MCF 10A (cell line): ENCODE measurements around the gene C17orf100. TPM values are rescaled to one million over a fixed set of nuclear protein-coding genes. Genes with fewer than 3 reads are reported as not detected.
A peak's percentile ranks its signal among the peaks of the same experiment; 100 is the strongest.

Experiments
- BruUV-seq: library from RNA; stranded (reverse); fragments of 400-500 nt; replicated peaks from 2 replicates; lab custom pipeline; 2021; lab: Mats Ljungman, UMichigan
- CTCF ChIA-PET: fragments of 300-600 bp; sonication (Branson Sonifier 250); formaldehyde crosslinking; extraction: SDS; loops from one replicate; lab custom pipeline; 2021; ENCODE audit warnings: antibody characterized with exemption, inconsistent platforms; lab: Yijun Ruan, JAX
- POLR2A ChIA-PET: fragments of 300-600, 350-650 bp; sonication (Branson Sonifier 250); formaldehyde crosslinking; extraction: SDS; loops from one replicate; lab custom pipeline; 2020; ENCODE audit warnings: antibody characterized with exemption, inconsistent platforms; lab: Yijun Ruan, JAX
- DNase-seq: peaks from one replicate; pipeline ENCODE4 v3.0.0-alpha.2; 2018; ENCODE audit not compliant: unreplicated experiment
- H3K27ac Mint-ChIP-seq: one replicate; pipeline ENCODE4 v1.8.0; 2022; ENCODE audit warnings: mild to moderate bottlenecking, low read depth, mixed read lengths; ENCODE audit not compliant: unreplicated experiment
- H3K27me3 Mint-ChIP-seq: one replicate; pipeline ENCODE4 v1.8.0; 2022; ENCODE audit warnings: mixed read lengths; ENCODE audit not compliant: insufficient read depth, unreplicated experiment
- H3K36me3 Mint-ChIP-seq: one replicate; pipeline ENCODE4 v1.8.0; 2022; ENCODE audit warnings: mild to moderate bottlenecking, moderate library complexity, mixed read lengths; ENCODE audit not compliant: insufficient read depth, unreplicated experiment
- H3K4me1 Mint-ChIP-seq: one replicate; pipeline ENCODE4 v1.8.0; 2022; ENCODE audit warnings: mixed read lengths; ENCODE audit not compliant: insufficient read depth, unreplicated experiment
- H3K4me3 Mint-ChIP-seq: one replicate; pipeline ENCODE4 v1.8.0; 2022; ENCODE audit warnings: mild to moderate bottlenecking, moderate library complexity, mixed read lengths; ENCODE audit not compliant: unreplicated experiment
- H3K9me3 Mint-ChIP-seq: one replicate; pipeline ENCODE4 v1.8.0; 2022; ENCODE audit warnings: mixed read lengths; ENCODE audit not compliant: unreplicated experiment
- intact Hi-C: fragments of 100-400 bp; cut with micrococcal nuclease; formaldehyde crosslinking; loops from 2 replicates; pipeline ENCODE4 v1.14.1; 2022
- microRNA-seq: library from miRNA; unstranded; fragments of <30 nt; microRNA quantifications from one replicate; pipeline ENCODE4 v1.2.0, GENCODE V29; 2022
- total RNA-seq: library from RNA; stranded (reverse); gene quantifications from 2 replicates; pipeline ENCODE4 v1.2.3, GENCODE V29; 2022
- TF ChIP-seq, protein P1 (sequence below): fragments of 200-600 bp; IDR thresholded peaks from one replicate; pipeline ENCODE4 v1.8.0; 2022; ENCODE audit warnings: antibody characterized with exemption, mild to moderate bottlenecking; ENCODE audit not compliant: unreplicated experiment

Gene C17orf100
- total RNA-seq, 1 experiment from 2014 or later: 1.4 TPM

DNA sequence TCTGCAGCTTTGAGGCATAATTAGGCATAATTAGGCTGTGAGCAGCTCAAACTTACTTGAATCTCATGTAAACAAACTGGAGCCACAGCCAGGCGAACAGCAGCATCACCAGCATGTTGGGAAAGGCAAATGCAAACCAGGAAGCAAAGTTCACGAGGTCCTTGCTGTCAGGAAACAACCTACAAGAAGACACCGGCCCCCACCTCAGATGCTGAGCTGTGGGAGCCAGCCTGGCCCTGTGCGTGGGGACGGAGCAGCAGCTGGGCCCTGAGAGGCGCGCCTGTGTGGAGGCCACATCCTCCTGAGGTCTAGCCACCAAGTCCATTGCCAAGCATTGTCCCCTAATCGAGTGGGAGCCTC is 49.4 kb downstream of the C17orf100 start:
- Mint-ChIP-seq H3K36me3 (peaks cover 10% of the 10 kb centered on the region), H3K27ac (no peak overlapping the region), H3K27me3 (no peaks in the 10 kb centered on the region), H3K9me3 (no peaks in the 10 kb centered on the region), H3K4me3 (no peak overlapping the region), H3K4me1 (no peaks in the 10 kb centered on the region)
- BruUV-seq: no TSS peak
- ChIA-PET POLR2A (no interaction called here), CTCF (interaction anchor here (0.6 to 1.0 kb wide), 3 partner anchors 34 to 1730 kb away, joined by 3 to 5 read pairs (median 4); no protein-coding TSS in a partner anchor)
- no peak for DNase-seq
- intact Hi-C loops: no loop called here
- TF ChIP-seq, protein P1, sequence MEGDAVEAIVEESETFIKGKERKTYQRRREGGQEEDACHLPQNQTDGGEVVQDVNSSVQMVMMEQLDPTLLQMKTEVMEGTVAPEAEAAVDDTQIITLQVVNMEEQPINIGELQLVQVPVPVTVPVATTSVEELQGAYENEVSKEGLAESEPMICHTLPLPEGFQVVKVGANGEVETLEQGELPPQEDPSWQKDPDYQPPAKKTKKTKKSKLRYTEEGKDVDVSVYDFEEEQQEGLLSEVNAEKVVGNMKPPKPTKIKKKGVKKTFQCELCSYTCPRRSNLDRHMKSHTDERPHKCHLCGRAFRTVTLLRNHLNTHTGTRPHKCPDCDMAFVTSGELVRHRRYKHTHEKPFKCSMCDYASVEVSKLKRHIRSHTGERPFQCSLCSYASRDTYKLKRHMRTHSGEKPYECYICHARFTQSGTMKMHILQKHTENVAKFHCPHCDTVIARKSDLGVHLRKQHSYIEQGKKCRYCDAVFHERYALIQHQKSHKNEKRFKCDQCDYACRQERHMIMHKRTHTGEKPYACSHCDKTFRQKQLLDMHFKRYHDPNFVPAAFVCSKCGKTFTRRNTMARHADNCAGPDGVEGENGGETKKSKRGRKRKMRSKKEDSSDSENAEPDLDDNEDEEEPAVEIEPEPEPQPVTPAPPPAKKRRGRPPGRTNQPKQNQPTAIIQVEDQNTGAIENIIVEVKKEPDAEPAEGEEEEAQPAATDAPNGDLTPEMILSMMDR: no peak

- no TSS peak for BruUV-seq
- Mint-ChIP-seq H3K4me1 (no peaks in the 10 kb centered on the region), H3K36me3 (peaks cover 4% of the 10 kb centered on the region)
These were observed 50.2 kb downstream of the C17orf100 start for GRCh38 chr17:6701719-6702118.

GRCh38 chr17:6702567-6703215 is 51.1 kb downstream of the C17orf100 start:
- no TSS peak for BruUV-seq
- Mint-ChIP-seq H3K9me3 (no peaks in the 10 kb centered on the region), H3K4me3 (no peak overlapping the region), H3K27ac (no peak overlapping the region), H3K27me3 (no peaks in the 10 kb centered on the region), H3K36me3 (peaks cover 4% of the 10 kb centered on the region), H3K4me1 (no peaks in the 10 kb centered on the region)
- no peak for DNase-seq
- ChIA-PET CTCF (interaction anchor here (0.5 kb wide), 1 partner anchor 1199 kb away, joined by 4 read pairs; no protein-coding TSS in a partner anchor), POLR2A (interaction anchor here (0.7 kb wide), 1 partner anchor 53 kb away, joined by 3 read pairs; no protein-coding TSS in a partner anchor)
- TF ChIP-seq, protein P1: no peak
- intact Hi-C loops: no loop called here

More at GRCh38 chr17:6701719-6702118, 50.2 kb downstream of the C17orf100 start:
- no peak overlapping the region for H3K4me3 Mint-ChIP-seq
- intact Hi-C loops: no loop called here
- peak; percentile 35 for DNase-seq
- H3K27ac Mint-ChIP-seq: no peak overlapping the region
- no peaks in the 10 kb centered on the region for H3K27me3 Mint-ChIP-seq
- TF ChIP-seq, protein P1: peak; percentile 18
- POLR2A ChIA-PET: no interaction called here
- no peaks in the 10 kb centered on the region for H3K9me3 Mint-ChIP-seq
- CTCF ChIA-PET: no interaction called here

Small RNA genes within 50 kb of the gene (microRNA-seq; reads per million reads assigned to microRNA genes)
- gene MIR4520-1: not detected
- gene MIR4520-2: not detected

Other genes with a start within 250 kb of the C17orf100 start
- not detected in 2 replicates for gene AIPL1, start 216.6 kb upstream of the C17orf100 start, total RNA-seq
- gene PIMREG, start 207.3 kb upstream of the C17orf100 start, total RNA-seq: 11.0 and 21.7 TPM in 2 replicates
- 22.8 and 30.6 TPM in 2 replicates for gene PITPNM3, start 95.2 kb upstream of the C17orf100 start, total RNA-seq
- 22.8 and 25.3 TPM in 2 replicates for gene KIAA0753, start 11.1 kb upstream of the C17orf100 start, total RNA-seq
- gene TXNDC17, start 10.7 kb upstream of the C17orf100 start, total RNA-seq: 137 and 146 TPM in 2 replicates
- 17.7 and 17.8 TPM in 2 replicates for gene MED31, start 157 bp upstream of the C17orf100 start, total RNA-seq
- gene SLC13A5, start 61.6 kb downstream of the C17orf100 start, total RNA-seq: not detected in 2 replicates
- not detected in 2 replicates for gene XAF1, start 104.3 kb downstream of the C17orf100 start, total RNA-seq
- 1.4 and 1.7 TPM in 2 replicates for gene FBXO39, start 124.5 kb downstream of the C17orf100 start, total RNA-seq
- 0.27 TPM in 1 of 2 replicates, not detected in the other for gene TEKT1, start 180.0 kb downstream of the C17orf100 start, total RNA-seq